GM12878 (cell line): ENCODE data around the gene ATP5PD. TPM values are rescaled to one million over a fixed set of nuclear protein-coding genes. Genes with fewer than 3 reads are reported as not detected.
"Not testable (repeated sequence)": the region's sequence is repeated elsewhere in the genome, so short reads cannot be mapped to it uniquely, and the experiment has no call there.

ENCODE experiments used
- ATAC-seq: fragments of 200-7000 bp; cut with Tn5 transposase; 3 replicates; pipeline ENCODE4 v1.9.1; 2020; ENCODE audit warnings: mild to moderate bottlenecking, moderate library complexity
- BruUV-seq: library from RNA; stranded (reverse); fragments of 400-500 nt; replicated peaks from 2 replicates; lab custom pipeline; 2021; lab: Mats Ljungman, UMichigan
- CTCF ChIA-PET: fragments of 300-600 bp; sonication (Branson Sonifier 250); formaldehyde crosslinking; extraction: SDS; loops from one replicate; lab custom pipeline; 2021; ENCODE audit warnings: inconsistent platforms; lab: Yijun Ruan, JAX
- POLR2A ChIA-PET: fragments of 350-600 bp; formaldehyde crosslinking; extraction: SDS; loops from one replicate; lab custom pipeline; 2021; ENCODE audit warnings: inconsistent platforms; lab: Charles Lee
- RAD21 ChIA-PET: fragments of 300-600 bp; sonication (Branson Sonifier 250); formaldehyde crosslinking; loops from one replicate; lab custom pipeline; 2023; ENCODE audit warnings: antibody characterized with exemption; ENCODE audit not compliant: unreplicated experiment; lab: Charles Lee
- SMC1A ChIA-PET: fragments of 300-600 bp; sonication (Branson Sonifier 250); formaldehyde crosslinking; loops from one replicate; lab custom pipeline; 2023; ENCODE audit not compliant: unreplicated experiment, uncharacterized antibody; lab: Charles Lee
- DNase-seq: peaks from one replicate; pipeline ENCODE4 v3.0.0-alpha.2; 2011; ENCODE audit warnings: low read depth, low spot score
- FAIRE-seq: peaks from 3 replicates; lab custom pipeline; 2011; peaks lifted over from hg19 to GRCh38; lab: Jason Lieb, UNC
- H2AFZ ChIP-seq: 2 replicates; pipeline ENCODE4 v1.6.0; 2011; ENCODE audit warnings: low read depth, low read length, control low read depth; ENCODE audit not compliant: control insufficient read depth
- H3K27ac ChIP-seq: 2 replicates; pipeline ENCODE4 v1.5.1; 2011; ENCODE audit warnings: control low read depth; ENCODE audit not compliant: control insufficient read depth, insufficient read depth
- H3K27me3 ChIP-seq, 2 experiments: replicated peaks in 1 of 2; 2 replicates each; pipeline versions ENCODE4 v1.6.0 to v1.6.1; 2011; ENCODE audit warnings: low read length in 1 of 2; ENCODE audit not compliant: control insufficient read depth in 2 of 2, insufficient read depth in 2 of 2
- H3K36me3 ChIP-seq, 2 experiments: 2 replicates each; pipeline ENCODE4 v1.5.1; 2011; ENCODE audit warnings: low read length in 1 of 2; ENCODE audit not compliant: control insufficient read depth in 2 of 2, insufficient read depth in 2 of 2
- H3K4me1 ChIP-seq: 2 replicates; pipeline ENCODE4 v1.6.1; 2011; ENCODE audit warnings: mild to moderate bottlenecking, low read length, moderate library complexity, mixed read lengths; ENCODE audit not compliant: control insufficient read depth, insufficient read depth
- H3K4me2 ChIP-seq: 2 replicates; pipeline ENCODE4 v1.6.0; 2011; ENCODE audit warnings: control low read depth; ENCODE audit not compliant: control insufficient read depth, insufficient read depth
- H3K4me3 ChIP-seq: fragments of 200-600 bp; sonication (generic); 2 replicates; pipeline ENCODE4 v1.5.1; 2016
- H3K79me2 ChIP-seq: 2 replicates; pipeline ENCODE4 v1.6.0; 2011; ENCODE audit warnings: low read length; ENCODE audit not compliant: control insufficient read depth, insufficient read depth
- H3K9ac ChIP-seq: 2 replicates; pipeline ENCODE4 v1.8.0; 2011; ENCODE audit warnings: low read length, control low read depth, mixed read lengths; ENCODE audit not compliant: control insufficient read depth, insufficient read depth
- H3K9me3 ChIP-seq: replicated peaks from 3 replicates; pipeline ENCODE4 v1.5.1; 2011; ENCODE audit warnings: mild to moderate bottlenecking, low read length; ENCODE audit not compliant: control insufficient read depth, insufficient read depth
- H4K20me1 ChIP-seq: 2 replicates; pipeline ENCODE4 v1.6.0; 2011; ENCODE audit not compliant: control insufficient read depth, insufficient read depth
- BACH1 ChIP-seq: fragments of 450-650 bp; IDR thresholded peaks from 2 replicates; pipeline ENCODE4 v1.6.1; 2017; ENCODE audit warnings: mild to moderate bottlenecking, borderline replicate concordance
- BCL11A ChIP-seq: IDR thresholded peaks from 2 replicates; pipeline ENCODE4 v1.6.1; 2011; ENCODE audit warnings: low read depth, low read length
- BHLHE40 ChIP-seq, 2 experiments: fragments of 450-650 bp in 1 of 2; IDR thresholded peaks; 2 replicates each; pipeline ENCODE4 v1.6.1; 2011 to 2017; ENCODE audit warnings: low read depth in 2 of 2, borderline replicate concordance in 1 of 2, improper control_type of control experiment in 1 of 2, low read length in 1 of 2, mild to moderate bottlenecking in 1 of 2
- ESRRA ChIP-seq: IDR thresholded peaks from 2 replicates; pipeline ENCODE4 v1.6.1; 2012; ENCODE audit warnings: mild to moderate bottlenecking, low read length, improper control_type of control experiment
- FOS ChIP-seq: IDR thresholded peaks from 3 replicates; pipeline ENCODE4 v1.6.1; 2011; ENCODE audit warnings: borderline replicate concordance; ENCODE audit not compliant: insufficient read length; ENCODE audit errors: extremely low read depth
- HDAC2 ChIP-seq: fragments of 200-600 bp; sonication (generic); IDR thresholded peaks from 2 replicates; pipeline ENCODE4 v1.6.1; 2017
- JUNB ChIP-seq: IDR thresholded peaks from 2 replicates; pipeline ENCODE4 v1.6.1; 2016; ENCODE audit warnings: antibody characterized with exemption, mild to moderate bottlenecking
- SUPT20H ChIP-seq: IDR thresholded peaks from 2 replicates; pipeline ENCODE4 v1.6.1; 2011; ENCODE audit warnings: low read depth, mild to moderate bottlenecking, low read length, moderate library complexity, borderline replicate concordance; ENCODE audit not compliant: control insufficient read depth
- ZNF592 ChIP-seq: fragments of 450-650 bp; IDR thresholded peaks from 2 replicates; pipeline ENCODE4 v1.6.1; 2017; ENCODE audit warnings: mild to moderate bottlenecking, moderate library complexity
- ZNF622 ChIP-seq: fragments of 450-650 bp; IDR thresholded peaks from 2 replicates; pipeline ENCODE4 v1.6.1; 2017; ENCODE audit warnings: mild to moderate bottlenecking, inconsistent platforms
- WGBS: methylation state at CpG from one replicate; pipeline ENCODE4 v1.1.6; 2016; ENCODE audit warnings: low lambda C conversion rate; ENCODE audit not compliant: insufficient replicate concordance, insufficient coverage; ENCODE audit errors: missing lambda C conversion rate; 5-methylcytosine and 5-hydroxymethylcytosine counted together
- in situ Hi-C: fragments of 300-500 bp; cut with MboI; formaldehyde crosslinking; loops from 9 replicates; pipeline ENCODE4 v1.14.3; 2018; ENCODE audit warnings: mixed read lengths
- intact Hi-C: fragments of 100-400 bp; cut with micrococcal nuclease; formaldehyde crosslinking; loops from one replicate; pipeline ENCODE4 v1.14.2; 2022; ENCODE audit not compliant: unreplicated experiment
- polyA plus RNA-seq, 11 experiments: library from polyadenylated mRNA; depleted of rRNA in 4 of 11; unstranded in 6 of 11; stranded (reverse) in 5 of 11; fragments of >200 nt; fragmentation: Nextera tagmentation in 4 of 11; fragmentation: Illumina TruSeq in 1 of 11; extraction: Ambion mirVana in 4 of 11; extraction: Trizol in 1 of 11; gene quantifications; 1 replicate in 1 of 11; 2 replicates in 10 of 11; pipeline versions ENCODE4 v1.2.1 to v1.2.3, GENCODE V29; 2011 to 2016; ENCODE audit warnings: inconsistent platforms in 2 of 11, missing spikeins in 2 of 11, low read depth in 1 of 11
- total RNA-seq, 4 experiments: library from RNA; depleted of rRNA in 3 of 4; stranded (reverse); fragments of >200 nt in 3 of 4; fragmentation: Illumina TruSeq in 1 of 4; extraction: Trizol in 1 of 4; gene quantifications; 2 replicates each; pipeline versions ENCODE4 v1.2.1 to v1.2.3, GENCODE V29; 2013 to 2021

Gene ATP5PD
- total and polyA plus RNA-seq, 10 of the 15 experiments (the other 5 are each of a cell fraction or from before 2014, with no cell fraction given): 172 to 772 (median 321) TPM

GRCh38 chr17:75043789-75044188 lies 3.0 kb downstream of the ATP5PD start:
- ATAC-seq, in situ Hi-C loops, H3K9me3 ChIP-seq, BruUV-seq, intact Hi-C loops, RAD21 ChIA-PET, H3K27ac ChIP-seq, H4K20me1 ChIP-seq, DNase-seq, H3K9ac ChIP-seq, H3K4me2 ChIP-seq, H2AFZ ChIP-seq, H3K4me1 ChIP-seq, H3K27me3 ChIP-seq, H3K4me3 ChIP-seq, CTCF ChIA-PET, FAIRE-seq: not testable (repeated sequence)
- POLR2A ChIA-PET: interaction anchor here (0.7 kb wide), 1 partner anchor 55 kb away, joined by 5 read pairs; no protein-coding TSS in a partner anchor
- peaks cover 22% of the 10 kb centered on the region for H3K79me2 ChIP-seq
- H3K36me3 ChIP-seq: peaks cover 4 to 13% of the 10 kb centered on the region in 2 experiments; a peak in 3 of 4 replicates
- 86% methylated on average over 4 of the region's 5 CpGs for WGBS
- SMC1A ChIA-PET: interaction anchor here (1.4 kb wide), 1 partner anchor 20 kb away, joined by 3 read pairs; no protein-coding TSS in a partner anchor

GRCh38 chr17:75041656-75042280 lies 5.0 kb downstream of the ATP5PD start:
- H3K4me3 ChIP-seq: no peak overlapping the region
- H3K9me3 ChIP-seq: no peaks in the 10 kb centered on the region
- in situ Hi-C loops: no loop called here
- no peak overlapping the region for H3K4me2 ChIP-seq
- CTCF ChIA-PET: interaction anchor here (1.3 kb wide), 1 partner anchor 90 kb away, joined by 4 read pairs; the partner anchor contains the start of gene NT5C
- no peaks in the 10 kb centered on the region for H3K27me3 ChIP-seq
- no peak for ATAC-seq
- no peak overlapping the region for H2AFZ ChIP-seq
- no peak for TF ChIP-seq FOS
- TF ChIP-seq BACH1: no peak
- TF ChIP-seq JUNB: no peak
- TF ChIP-seq ZNF592: no peak
- TF ChIP-seq ESRRA: no peak
- TF ChIP-seq HDAC2: no peak
- TF ChIP-seq BCL11A: no peak
- TF ChIP-seq SUPT20H: no peak
- no peak for TF ChIP-seq ZNF622
- no peak for TF ChIP-seq BHLHE40 (IDR thresholded peaks at IDR 0.05; ENCODE audit: borderline replicate concordance in 1 of 2, low read depth in 2 of 2, low read length in 1 of 2)
- TF ChIP-seq, all 136 proteins: peak for 0
- peaks cover 4 to 13% of the 10 kb centered on the region in 2 experiments; a peak in 3 of 4 replicates for H3K36me3 ChIP-seq
- FAIRE-seq (no peak), DNase-seq (no peak)
- no peak overlapping the region for H3K27ac ChIP-seq
- RAD21 ChIA-PET: no interaction called here
- H4K20me1 ChIP-seq: no peaks in the 10 kb centered on the region
- intact Hi-C loops: no loop called here
- SMC1A ChIA-PET: no interaction called here
- H3K79me2 ChIP-seq: peaks cover 11% of the 10 kb centered on the region
- no TSS peak for BruUV-seq
- POLR2A ChIA-PET: interaction anchor here (0.6 to 0.8 kb wide), 4 partner anchors 11 to 125 kb away, joined by 3 to 6 read pairs (median 3); no protein-coding TSS in a partner anchor
- H3K9ac ChIP-seq: no peak overlapping the region
- H3K4me1 ChIP-seq: no peaks in the 10 kb centered on the region
- 96% methylated on average over 12 of the region's 12 CpGs for WGBS
